Urothelium cell line (cell line): ENCODE results near the gene GPRC5C.

Experiments used
- DNase-seq: peaks from one replicate; pipeline ENCODE4 v3.0.0; 2011; ENCODE audit warnings: low spot score, mixed read lengths
- FAIRE-seq: peaks from 2 replicates; lab custom pipeline; 2011; peaks lifted over from hg19 to GRCh38; lab: Jason Lieb, UNC

The GPRC5C gene

GRCh38 chr17:74451557-74451956 lies 19.7 kb downstream of the GPRC5C start:
- no peak for DNase-seq

GRCh38 chr17:74452033-74452840 lies 20.3 kb downstream of the GPRC5C start:
- no peak for FAIRE-seq
- no peak for DNase-seq

More at GRCh38 chr17:74451557-74451956, 19.7 kb downstream of the GPRC5C start:
- FAIRE-seq = no peak

- DNase-seq (no peak), FAIRE-seq (peak; percentile 5)
Observed at GRCh38 chr17:74452841-74453661, 21.2 kb downstream of the GPRC5C start.

- no peak for FAIRE-seq
Observed at GRCh38 chr17:74453665-74454196, 21.8 kb downstream of the GPRC5C start.

GRCh38 chr17:74454197-74455024 lies 22.5 kb downstream of the GPRC5C start:
- FAIRE-seq (peak; percentile 9), DNase-seq (no peak)

More at GRCh38 chr17:74453665-74454196, 21.8 kb downstream of the GPRC5C start:
- peak; percentile 99 for DNase-seq

- no peak for FAIRE-seq
- DNase-seq = no peak
Observed at GRCh38 chr17:74455025-74455545, 23.2 kb downstream of the GPRC5C start.

- FAIRE-seq = peak; percentile 73
- DNase-seq = no peak
Observed at GRCh38 chr17:74455821-74456220, 23.9 kb downstream of the GPRC5C start.

GRCh38 chr17:74457146-74457819 lies 25.4 kb downstream of the GPRC5C start:
- peak; percentile 83 for DNase-seq
- FAIRE-seq = peak; percentile 87

GRCh38 chr17:74457820-74458166 lies 25.9 kb downstream of the GPRC5C start:
- DNase-seq = no peak
- no peak for FAIRE-seq

- DNase-seq (no peak), FAIRE-seq (no peak)
Observed at GRCh38 chr17:74458835-74459234, 26.9 kb downstream of the GPRC5C start.

GRCh38 chr17:74459622-74460021 lies 27.7 kb downstream of the GPRC5C start:
- FAIRE-seq (no peak), DNase-seq (no peak)

GRCh38 chr17:74460241-74460640 lies 28.4 kb downstream of the GPRC5C start:
- DNase-seq = no peak
- no peak for FAIRE-seq

- DNase-seq (no peak), FAIRE-seq (no peak)
Observed at GRCh38 chr17:74460996-74461395, 29.1 kb downstream of the GPRC5C start.

- FAIRE-seq (no peak), DNase-seq (no peak)
Observed at GRCh38 chr17:74461611-74462010, 29.7 kb downstream of the GPRC5C start.

- no peak for DNase-seq
- FAIRE-seq = no peak
Observed at GRCh38 chr17:74464730-74465377, 33.0 kb downstream of the GPRC5C start.

- FAIRE-seq (peak; percentile 100), DNase-seq (no peak)
Observed at GRCh38 chr17:74465378-74466110, 33.7 kb downstream of the GPRC5C start.

- DNase-seq (no peak), FAIRE-seq (no peak)
Observed at GRCh38 chr17:74466111-74466827, 34.4 kb downstream of the GPRC5C start, which contains the start of gene CD300A. Gene CD300A, plus strand, starts transcription at chr17:74466634. Its CDS starts 70 bp downstream, at chr17:74466704.

GRCh38 chr17:74466828-74467184 lies 34.9 kb downstream of the GPRC5C start:
- DNase-seq (no peak), FAIRE-seq (no peak)
